Measurements from ENCODE around the gene FRS2. TPM values are rescaled to one million over a fixed set of nuclear protein-coding genes. Genes with fewer than 3 reads are reported as not detected.
A peak's percentile ranks its signal among the peaks of the same experiment; 100 is the strongest.

Gene FRS2
- total and polyA plus RNA-seq, 9 of the 15 experiments (the other 6 are each of a cell fraction or from before 2014, with no cell fraction given): 1.0 to 9.1 (median 6.0) TPM

- TF ChIP-seq, protein P1, sequence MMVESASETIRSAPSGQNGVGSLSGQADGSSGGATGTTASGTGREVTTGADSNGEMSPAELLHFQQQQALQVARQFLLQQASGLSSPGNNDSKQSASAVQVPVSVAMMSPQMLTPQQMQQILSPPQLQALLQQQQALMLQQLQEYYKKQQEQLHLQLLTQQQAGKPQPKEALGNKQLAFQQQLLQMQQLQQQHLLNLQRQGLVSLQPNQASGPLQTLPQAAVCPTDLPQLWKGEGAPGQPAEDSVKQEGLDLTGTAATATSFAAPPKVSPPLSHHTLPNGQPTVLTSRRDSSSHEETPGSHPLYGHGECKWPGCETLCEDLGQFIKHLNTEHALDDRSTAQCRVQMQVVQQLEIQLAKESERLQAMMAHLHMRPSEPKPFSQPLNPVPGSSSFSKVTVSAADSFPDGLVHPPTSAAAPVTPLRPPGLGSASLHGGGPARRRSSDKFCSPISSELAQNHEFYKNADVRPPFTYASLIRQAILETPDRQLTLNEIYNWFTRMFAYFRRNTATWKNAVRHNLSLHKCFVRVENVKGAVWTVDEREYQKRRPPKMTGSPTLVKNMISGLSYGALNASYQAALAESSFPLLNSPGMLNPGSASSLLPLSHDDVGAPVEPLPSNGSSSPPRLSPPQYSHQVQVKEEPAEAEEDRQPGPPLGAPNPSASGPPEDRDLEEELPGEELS (CRISPR knock-in tag; IDR thresholded peaks at IDR 0.05; ENCODE audit: borderline replicate concordance): no peak
- TF ChIP-seq TCF3 (CRISPR knock-in tag; IDR thresholded peaks at IDR 0.05) (peak; percentile 100), SNAPC5 (CRISPR knock-in tag; IDR thresholded peaks at IDR 0.05) (no peak), NCOA6 (IDR thresholded peaks at IDR 0.05) (no peak), SAFB (IDR thresholded peaks at IDR 0.05; ENCODE audit: borderline replicate concordance, low read depth, low read length) (no peak), MGA (IDR thresholded peaks at IDR 0.05) (no peak), NEUROD1 (IDR thresholded peaks at IDR 0.05; ENCODE audit: borderline replicate concordance, low read depth, low read length, partially characterized antibody) (no peak), PPARD (CRISPR knock-in tag; IDR thresholded peaks at IDR 0.05) (no peak), TAF7 (tag; IDR thresholded peaks at IDR 0.05) (no peak), ZNF12 (CRISPR knock-in tag; IDR thresholded peaks at IDR 0.05) (peak; percentile 92), ZNF184 (CRISPR knock-in tag; IDR thresholded peaks at IDR 0.05) (no peak)
- TF ChIP-seq, protein P2, sequence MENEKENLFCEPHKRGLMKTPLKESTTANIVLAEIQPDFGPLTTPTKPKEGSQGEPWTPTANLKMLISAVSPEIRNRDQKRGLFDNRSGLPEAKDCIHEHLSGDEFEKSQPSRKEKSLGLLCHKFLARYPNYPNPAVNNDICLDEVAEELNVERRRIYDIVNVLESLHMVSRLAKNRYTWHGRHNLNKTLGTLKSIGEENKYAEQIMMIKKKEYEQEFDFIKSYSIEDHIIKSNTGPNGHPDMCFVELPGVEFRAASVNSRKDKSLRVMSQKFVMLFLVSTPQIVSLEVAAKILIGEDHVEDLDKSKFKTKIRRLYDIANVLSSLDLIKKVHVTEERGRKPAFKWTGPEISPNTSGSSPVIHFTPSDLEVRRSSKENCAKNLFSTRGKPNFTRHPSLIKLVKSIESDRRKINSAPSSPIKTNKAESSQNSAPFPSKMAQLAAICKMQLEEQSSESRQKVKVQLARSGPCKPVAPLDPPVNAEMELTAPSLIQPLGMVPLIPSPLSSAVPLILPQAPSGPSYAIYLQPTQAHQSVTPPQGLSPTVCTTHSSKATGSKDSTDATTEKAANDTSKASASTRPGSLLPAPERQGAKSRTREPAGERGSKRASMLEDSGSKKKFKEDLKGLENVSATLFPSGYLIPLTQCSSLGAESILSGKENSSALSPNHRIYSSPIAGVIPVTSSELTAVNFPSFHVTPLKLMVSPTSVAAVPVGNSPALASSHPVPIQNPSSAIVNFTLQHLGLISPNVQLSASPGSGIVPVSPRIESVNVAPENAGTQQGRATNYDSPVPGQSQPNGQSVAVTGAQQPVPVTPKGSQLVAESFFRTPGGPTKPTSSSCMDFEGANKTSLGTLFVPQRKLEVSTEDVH (IDR thresholded peaks at IDR 0.05; ENCODE audit: low read depth, partially characterized antibody): no peak
Observed at GRCh38 chr12:69623970-69624369, 153.8 kb downstream of the FRS2 start (continued).

All from K562 (cell line).